Ishikawa (cell line): ENCODE results near the gene PSMC2.

ENCODE experiments used
- CEBPB ChIP-seq: IDR thresholded peaks from 2 replicates; pipeline ENCODE4 v1.6.1; 2012
- CREB1 ChIP-seq: IDR thresholded peaks from 2 replicates; pipeline ENCODE4 v1.6.1; 2012; ENCODE audit warnings: low read depth
- EGR1 ChIP-seq: IDR thresholded peaks from 2 replicates; pipeline ENCODE4 v1.6.1; 2012
- EP300 ChIP-seq: IDR thresholded peaks from 2 replicates; pipeline ENCODE4 v1.6.1; 2012; ENCODE audit warnings: borderline replicate concordance
- FOXM1 ChIP-seq: IDR thresholded peaks from 2 replicates; pipeline ENCODE4 v1.6.1; 2012; ENCODE audit warnings: low read depth, borderline replicate concordance
- MAX ChIP-seq: IDR thresholded peaks from 2 replicates; pipeline ENCODE4 v1.6.1; 2012
- NFIC ChIP-seq: IDR thresholded peaks from 2 replicates; pipeline ENCODE4 v1.6.1; 2012
- RAD21 ChIP-seq: IDR thresholded peaks from 2 replicates; pipeline ENCODE4 v1.6.1; 2012; ENCODE audit warnings: low read depth
- REST ChIP-seq: IDR thresholded peaks from 2 replicates; pipeline ENCODE4 v1.6.1; 2012; ENCODE audit warnings: low read depth, mild to moderate bottlenecking
- TAF1 ChIP-seq: IDR thresholded peaks from 2 replicates; pipeline ENCODE4 v1.6.1; 2012; ENCODE audit warnings: low read depth, mild to moderate bottlenecking
- TCF12 ChIP-seq: IDR thresholded peaks from 2 replicates; pipeline ENCODE4 v1.6.1; 2012; ENCODE audit warnings: low read depth
- TEAD4 ChIP-seq: IDR thresholded peaks from 2 replicates; pipeline ENCODE4 v1.6.1; 2012
- USF1 ChIP-seq: IDR thresholded peaks from 2 replicates; pipeline ENCODE4 v1.6.1; 2012
- YY1 ChIP-seq: IDR thresholded peaks from 2 replicates; pipeline ENCODE4 v1.6.1; 2012; ENCODE audit warnings: low read depth
- ZBTB7A ChIP-seq: IDR thresholded peaks from 2 replicates; pipeline ENCODE4 v1.6.1; 2012; ENCODE audit warnings: low read depth

The PSMC2 gene

GRCh38 chr7:103338864-103339263 is 8.6 kb upstream of the PSMC2 start:
- TF ChIP-seq USF1, result no peak
- TF ChIP-seq CEBPB, result no peak
- TF ChIP-seq CREB1, result no peak
- no peak for TF ChIP-seq NFIC
- TF ChIP-seq YY1, result no peak
- TF ChIP-seq TEAD4, result no peak
- no peak for TF ChIP-seq FOXM1
- TF ChIP-seq ZBTB7A, result no peak
- TF ChIP-seq REST, result no peak
- no peak for TF ChIP-seq MAX
- TF ChIP-seq TAF1, result no peak
- no peak for TF ChIP-seq EP300
- no peak for TF ChIP-seq TCF12

GRCh38 chr7:103341466-103341865 is 6.0 kb upstream of the PSMC2 start:
- TF ChIP-seq RAD21 (no peak), USF1 (no peak), ZBTB7A (no peak), YY1 (no peak), REST (no peak), EP300 (no peak), TCF12 (no peak), NFIC (no peak), CREB1 (no peak), TEAD4 (no peak), MAX (no peak), FOXM1 (no peak)

GRCh38 chr7:103343332-103343731 is 4.1 kb upstream of the PSMC2 start:
- no peak for TF ChIP-seq MAX
- TF ChIP-seq EP300, result no peak
- TF ChIP-seq REST, result no peak
- no peak for TF ChIP-seq TCF12
- TF ChIP-seq NFIC, result no peak
- no peak for TF ChIP-seq RAD21

GRCh38 chr7:103343758-103344452 is 3.5 kb upstream of the PSMC2 start:
- TF ChIP-seq TCF12 (no peak), EGR1 (no peak), MAX (0 out of 2 replicates have a peak, but pooled peaks have one; percentile 21)
